DMS153 treated with DMSO at 0.1 percent for 48 hours (cell line): ENCODE results near the gene WDR82.
"Not testable (repeated sequence)": the region's sequence is repeated elsewhere in the genome, so short reads cannot be mapped to it uniquely, and the experiment has no call there.

ENCODE experiments used
- DNase-seq: peaks from one replicate; lab custom pipeline; 2025; ENCODE audit not compliant: unreplicated experiment; lab: John Stamatoyannopoulos, UW

WDR82 gene

DNA sequence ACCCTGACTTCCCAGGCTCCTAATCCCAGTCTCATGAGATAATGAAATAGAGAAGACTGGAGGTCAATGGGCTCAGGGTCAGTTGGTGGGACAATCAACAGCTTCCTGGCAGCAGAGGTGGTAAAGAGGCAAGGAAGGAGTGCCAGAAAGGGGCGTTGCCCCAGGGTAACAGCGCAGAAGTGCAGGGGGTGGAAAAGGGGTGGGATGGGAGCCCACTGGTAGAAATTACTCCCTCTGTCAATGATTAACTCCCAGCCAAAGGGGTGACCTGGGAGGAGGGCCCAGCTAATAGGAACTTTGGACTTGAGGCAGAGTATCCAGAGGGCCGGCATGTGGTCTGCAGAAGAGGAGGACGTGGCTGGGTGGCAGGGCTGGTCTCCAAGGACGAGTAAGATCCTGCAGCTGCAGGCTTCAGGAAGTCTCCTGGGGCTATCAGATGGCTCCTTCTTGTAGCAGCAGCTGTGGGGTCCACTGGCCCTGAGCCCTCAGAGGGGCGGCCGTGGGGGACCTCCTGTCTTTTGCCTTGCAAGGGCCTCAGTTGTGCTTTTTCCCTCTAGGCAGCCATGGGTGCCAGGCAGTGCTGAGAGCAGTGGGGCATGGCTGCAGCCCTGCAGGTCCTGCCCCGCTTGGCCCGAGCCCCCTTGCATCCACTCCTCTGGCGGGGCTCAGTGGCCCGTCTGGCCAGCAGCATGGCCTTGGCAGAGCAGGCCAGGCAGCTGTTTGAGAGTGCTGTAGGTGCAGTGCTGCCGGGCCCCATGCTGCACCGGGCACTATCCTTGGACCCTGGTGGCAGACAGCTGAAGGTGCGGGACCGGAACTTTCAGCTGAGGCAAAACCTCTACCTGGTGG lies 11.5 kb upstream of the WDR82 start:
- DNase-seq, result no peak

DNA sequence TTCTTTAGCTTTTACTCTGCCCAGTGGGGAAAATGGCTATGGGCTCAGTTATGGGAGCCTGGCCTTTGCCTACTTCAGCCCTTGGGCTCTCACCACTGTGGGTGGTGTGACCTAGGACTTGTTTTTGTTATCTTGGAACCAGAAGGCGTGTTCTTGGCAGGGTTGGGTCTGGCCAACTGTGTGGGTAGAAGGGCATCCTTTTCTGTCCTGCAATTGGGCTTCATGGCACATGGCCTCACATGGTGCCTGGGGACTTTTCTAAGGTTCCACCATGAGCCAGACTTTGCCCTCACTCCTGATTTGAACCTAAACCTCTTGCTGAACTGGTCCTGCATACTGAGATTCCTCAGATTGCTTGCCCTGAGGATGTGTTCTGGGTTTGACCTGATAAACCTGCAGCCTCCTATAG lies 10.9 kb upstream of the WDR82 start:
- DNase-seq, result no peak

DNA sequence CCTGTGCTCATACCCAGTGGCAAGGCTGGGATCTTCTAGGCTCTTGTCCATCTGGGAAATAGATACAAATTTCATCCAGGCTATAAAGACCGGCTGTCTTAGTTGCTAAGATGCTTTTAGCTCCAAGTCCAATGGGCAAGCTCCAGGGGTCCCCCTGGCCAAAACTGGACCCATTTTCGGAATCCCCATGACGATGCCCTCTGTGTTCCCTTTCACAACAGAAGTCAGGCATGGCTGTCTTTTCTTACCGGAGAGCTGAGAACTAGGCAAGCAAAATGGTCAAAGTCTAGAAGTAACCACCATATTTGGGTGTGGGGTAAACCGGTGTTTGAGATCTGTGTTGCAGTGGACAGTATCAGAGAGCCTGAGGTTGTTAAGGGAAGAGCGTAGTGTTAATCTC lies 10.2 kb upstream of the WDR82 start:
- DNase-seq, result no peak

DNA sequence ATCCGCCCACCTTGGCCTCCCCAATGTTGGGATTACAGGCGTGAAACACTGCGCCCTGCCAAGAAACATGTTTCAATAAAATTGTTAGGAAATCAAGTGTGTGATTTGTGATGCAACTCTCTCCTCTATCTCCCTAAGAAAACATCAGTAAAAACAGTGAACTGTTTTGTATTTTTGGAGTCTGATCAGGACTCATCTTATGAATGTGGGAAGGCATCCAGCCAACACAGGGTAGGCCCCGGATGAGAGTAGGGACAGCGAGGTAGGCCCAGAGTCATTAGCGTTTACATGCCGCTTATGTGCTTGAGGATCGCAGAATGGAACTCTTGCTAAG lies 8.3 kb upstream of the WDR82 start:
- no peak for DNase-seq

DNA sequence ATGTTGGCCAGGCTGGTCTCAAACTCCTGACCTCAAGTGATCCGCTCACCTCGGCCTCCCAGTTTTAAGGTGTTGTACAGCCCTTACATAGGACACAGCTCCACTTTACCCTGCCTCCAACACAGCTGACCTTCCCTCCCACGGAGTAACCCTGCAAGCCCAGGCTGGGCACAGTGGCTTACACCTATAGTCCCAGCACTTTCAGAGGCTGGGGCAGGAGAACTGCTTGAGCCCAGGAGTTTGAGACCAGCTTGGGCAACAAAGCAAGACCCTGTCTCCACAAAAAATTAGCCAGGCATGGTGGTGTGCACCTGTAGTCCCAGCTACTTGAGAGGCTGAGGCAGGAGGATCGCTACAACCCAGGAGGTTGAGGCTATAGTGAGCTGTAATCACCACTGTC lies 5.6 kb upstream of the WDR82 start:
- DNase-seq, result not testable (repeated sequence)

DNA sequence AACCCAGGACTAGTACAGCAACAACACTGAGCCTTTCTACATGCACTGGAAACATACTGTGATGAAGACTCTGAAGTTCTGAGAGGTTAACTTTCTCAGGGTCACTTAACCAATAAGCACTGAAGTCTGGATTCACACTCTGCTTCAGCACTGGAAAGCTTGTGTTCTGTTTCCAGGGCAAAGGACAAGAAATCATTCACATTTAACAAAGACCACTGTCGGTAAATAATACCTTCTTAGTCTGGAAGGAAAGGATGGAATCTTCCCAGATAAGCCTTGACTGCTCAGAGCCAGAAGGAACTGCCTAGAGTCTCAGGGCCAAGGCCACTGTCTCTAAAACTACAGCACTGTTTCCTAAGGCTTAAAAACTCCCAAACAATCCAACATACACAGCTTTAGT lies 4.9 kb upstream of the WDR82 start:
- DNase-seq, result no peak

DNA sequence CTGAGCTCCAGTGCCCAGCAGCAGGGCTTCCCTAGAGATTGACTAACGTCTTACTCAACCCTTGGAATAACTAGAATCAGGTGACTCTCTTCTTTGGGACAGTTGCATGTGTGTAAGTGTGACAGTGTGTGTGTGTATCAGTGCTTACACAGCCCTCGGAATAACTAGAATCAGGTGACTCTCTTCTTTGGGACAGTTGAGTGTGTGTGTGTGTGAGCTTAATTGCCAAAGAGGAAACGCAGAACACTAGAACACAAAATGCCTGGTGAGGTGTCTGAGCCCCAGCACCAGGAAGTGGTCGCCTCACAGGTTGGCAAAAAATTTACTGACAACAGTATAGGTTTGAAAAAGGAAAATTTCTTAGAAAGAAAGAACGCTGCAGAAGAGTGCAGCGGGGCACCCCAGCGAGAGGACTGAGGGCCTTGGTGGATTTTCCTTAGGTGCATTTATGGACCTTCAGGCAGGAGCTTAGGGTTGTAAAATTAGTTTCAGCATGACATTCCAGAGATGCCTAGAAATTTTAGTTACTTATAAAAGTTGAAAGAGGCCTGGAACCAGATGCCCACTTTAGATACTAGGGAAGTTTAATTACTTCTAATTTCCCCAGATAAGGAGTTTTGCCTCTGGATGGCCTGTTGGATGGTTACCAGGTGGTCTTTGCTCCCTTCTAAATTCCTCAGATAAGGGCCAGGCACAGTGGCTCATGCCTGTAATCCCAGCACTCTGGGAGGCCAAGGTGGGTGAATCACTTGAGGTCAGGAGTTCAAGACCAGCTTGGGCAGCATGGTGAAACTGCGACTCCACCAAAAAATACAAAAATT lies 3.7 kb upstream of the WDR82 start:
- DNase-seq, result no peak

DNA sequence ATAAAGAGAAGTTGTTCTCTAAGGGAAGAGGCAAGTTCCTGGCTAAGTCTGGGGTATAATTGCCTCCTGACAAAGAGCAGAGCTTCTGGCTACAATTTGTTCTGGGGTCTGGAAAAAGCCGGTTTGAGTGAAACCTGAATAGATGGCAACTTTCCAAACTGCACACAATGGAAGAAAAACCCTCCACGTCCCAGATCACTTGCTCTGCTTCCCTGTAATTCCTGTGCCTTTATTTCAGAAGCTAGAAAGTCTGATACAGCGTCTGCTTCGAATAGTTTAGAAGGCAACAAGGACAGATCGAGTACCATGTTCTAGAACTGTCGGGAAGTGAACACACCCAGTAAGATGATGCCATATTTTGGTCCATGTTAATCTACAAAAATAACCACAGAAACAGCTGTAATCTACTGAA lies 1.6 kb upstream of the WDR82 start:
- no peak for DNase-seq

DNA sequence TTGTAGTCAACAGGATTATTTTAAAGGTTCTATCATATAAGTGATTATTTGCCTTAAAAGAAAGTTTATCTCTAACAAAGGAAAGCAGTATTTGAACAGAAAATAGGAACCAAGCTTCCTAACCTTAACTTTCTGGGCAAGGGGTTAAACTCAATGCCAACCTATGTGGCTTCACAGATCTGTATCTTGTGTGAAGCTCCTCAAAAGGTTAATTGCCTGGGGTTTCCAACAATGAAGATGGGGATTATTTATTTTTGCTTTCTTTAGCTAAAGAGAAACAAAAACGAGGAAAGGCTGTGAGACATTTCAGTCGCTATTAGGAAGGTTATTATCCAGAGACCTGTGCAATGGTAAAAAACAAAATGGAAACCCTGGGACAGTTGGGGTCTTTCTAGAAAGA lies 1.1 kb upstream of the WDR82 start:
- no peak for DNase-seq

DNA sequence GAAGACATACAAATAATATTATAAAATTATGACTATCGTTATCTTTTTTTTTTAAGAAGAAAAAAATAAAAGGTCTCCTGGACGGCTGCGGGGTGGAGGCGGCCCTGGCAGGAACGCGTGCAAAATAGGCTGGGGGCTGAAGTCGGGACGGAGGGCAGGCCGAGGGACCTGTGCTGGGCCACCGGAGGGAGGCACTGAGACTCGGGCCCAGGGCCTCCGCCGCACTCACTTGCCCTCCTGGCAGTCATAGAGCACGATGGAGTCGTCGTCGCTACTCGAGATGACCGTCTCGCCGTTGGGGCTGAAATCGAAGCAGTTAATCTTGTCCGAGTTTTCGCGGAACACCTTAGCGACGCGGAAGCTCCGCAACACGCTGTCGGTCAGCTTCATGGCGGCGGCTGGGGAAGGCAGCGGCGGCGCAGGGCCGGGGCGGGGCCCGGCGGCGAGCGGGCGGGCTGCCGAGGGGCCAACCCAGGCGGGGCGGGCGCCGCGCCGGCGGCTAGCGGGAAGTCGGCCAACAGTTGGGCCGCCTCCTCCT lies 408 bp downstream of the WDR82 start:
- DNase-seq, result no peak

DNA sequence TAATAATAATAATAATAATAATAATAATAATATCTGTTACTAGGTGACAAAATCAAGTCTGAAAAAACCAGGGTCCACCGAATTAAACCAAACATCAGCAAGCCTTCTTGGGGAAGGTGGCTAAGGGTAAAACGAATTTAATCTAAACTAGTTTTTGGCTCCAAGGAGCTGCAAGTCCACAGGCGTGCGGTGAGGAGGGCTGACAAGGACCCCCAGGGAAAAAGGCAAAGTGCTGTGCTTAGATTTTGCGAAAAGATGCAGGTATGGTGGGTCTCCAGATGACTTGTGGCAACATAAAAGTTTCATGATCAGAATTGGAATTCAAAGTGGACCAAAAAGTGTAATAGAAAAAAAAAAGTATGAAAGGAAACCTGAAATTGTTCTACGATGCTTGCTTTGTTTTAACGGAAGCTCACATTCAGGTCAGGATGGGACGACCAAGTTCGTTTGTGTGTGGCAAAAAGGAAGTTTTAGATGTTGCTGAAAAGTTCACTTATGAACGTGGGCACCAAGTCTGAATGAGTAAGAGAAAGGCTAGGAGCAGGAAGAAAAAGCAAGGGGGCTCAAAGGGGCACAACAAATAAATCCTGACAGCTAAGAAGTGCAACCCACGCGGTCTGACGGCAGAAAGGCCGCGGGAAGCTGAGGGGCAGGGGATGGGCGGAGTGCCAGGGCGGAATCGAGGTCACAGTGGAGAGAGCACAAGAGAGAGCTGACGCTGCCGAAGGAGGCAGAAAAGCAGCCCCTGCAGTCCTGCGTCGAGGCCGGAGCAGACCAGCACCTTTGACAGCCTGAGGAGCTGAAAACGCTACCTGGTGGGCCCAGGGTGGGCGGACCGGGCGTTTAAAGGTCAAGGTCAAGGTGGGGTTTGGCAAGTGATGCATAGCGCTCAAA lies 1.1 kb downstream of the WDR82 start:
- no peak for DNase-seq

DNA sequence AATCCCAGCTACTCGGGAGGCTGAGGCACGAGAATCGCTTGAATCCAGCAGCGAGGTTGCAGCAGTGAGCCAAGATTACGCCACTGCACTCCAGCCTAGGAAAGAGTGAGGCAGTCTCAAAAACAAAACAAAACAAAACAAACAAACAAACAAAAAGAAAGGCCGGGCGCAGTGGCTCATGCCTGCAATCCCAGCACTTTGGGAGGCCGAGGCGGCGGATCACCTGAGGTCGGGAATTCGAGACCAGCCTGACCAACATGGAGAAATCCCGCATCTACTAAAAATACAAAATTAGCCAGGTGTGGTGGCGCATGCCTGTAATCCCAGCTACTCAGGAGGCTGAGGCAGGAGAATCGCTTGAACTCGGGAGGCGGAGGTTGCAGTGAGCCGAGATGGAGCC lies 3.7 kb downstream of the WDR82 start:
- DNase-seq, result not testable (repeated sequence)

DNA sequence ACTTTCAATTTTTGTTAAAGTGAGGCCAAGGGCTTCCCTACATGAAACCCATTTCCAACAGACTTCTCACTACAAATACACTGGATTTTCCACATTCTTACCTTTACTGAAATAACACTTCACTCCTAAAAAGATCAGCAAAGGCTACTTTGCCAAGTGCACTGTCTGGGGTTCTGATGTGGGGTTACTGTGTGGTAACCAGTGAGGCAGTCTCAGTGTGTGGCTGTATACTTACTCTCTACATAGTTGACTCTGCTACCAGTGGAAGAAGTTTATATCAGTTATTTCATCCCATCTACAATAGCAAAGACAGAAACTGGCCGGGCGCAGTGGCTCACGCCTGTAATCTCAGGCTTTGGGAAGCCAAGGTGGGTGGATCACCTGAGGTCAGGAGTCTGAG lies 5.6 kb downstream of the WDR82 start:
- DNase-seq, result no peak

DNA sequence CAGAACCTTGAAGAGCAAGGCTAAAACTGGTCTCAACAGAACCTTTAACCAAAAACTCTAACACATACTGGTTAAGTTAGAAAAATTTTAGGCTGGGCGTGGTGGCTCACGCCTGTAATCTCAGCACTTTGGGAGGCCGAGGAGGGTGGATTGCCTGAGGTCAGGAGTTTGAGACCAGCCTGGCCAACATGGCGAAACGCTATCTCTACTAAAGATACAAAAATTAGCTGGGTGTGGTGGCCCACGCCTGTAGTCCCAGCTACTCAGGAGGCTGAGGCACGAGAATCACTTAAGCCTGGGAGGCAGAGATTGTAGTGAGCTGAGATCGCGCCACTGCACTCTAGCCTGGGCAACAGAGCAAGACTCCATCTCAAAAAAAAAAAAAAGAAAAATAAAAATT lies 6.3 kb downstream of the WDR82 start:
- DNase-seq, result not testable (repeated sequence)

DNA sequence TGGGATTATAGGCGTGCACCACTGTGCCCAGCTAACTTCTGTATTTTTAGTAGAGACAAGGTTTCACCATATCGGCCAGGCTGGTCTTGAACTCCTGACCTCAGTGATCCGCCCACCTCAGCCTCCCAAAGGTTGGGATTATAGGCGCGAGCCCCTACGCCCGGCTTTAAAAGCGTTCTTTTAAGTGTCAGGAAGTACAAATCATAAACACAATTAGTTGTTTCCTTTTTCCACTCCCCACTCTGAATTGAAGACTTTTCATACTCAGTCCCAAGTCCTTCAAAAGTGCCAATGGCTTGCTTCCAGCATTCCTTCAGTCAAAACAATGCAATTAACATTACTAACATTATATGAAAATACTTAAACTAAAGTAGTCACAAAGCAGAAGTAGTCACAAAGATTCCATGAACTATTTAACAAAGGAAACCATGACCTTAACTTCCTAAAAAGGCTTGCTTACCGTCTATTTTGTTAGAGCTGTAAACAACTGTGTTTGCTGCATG lies 8.1 kb downstream of the WDR82 start:
- DNase-seq, result no peak

DNA sequence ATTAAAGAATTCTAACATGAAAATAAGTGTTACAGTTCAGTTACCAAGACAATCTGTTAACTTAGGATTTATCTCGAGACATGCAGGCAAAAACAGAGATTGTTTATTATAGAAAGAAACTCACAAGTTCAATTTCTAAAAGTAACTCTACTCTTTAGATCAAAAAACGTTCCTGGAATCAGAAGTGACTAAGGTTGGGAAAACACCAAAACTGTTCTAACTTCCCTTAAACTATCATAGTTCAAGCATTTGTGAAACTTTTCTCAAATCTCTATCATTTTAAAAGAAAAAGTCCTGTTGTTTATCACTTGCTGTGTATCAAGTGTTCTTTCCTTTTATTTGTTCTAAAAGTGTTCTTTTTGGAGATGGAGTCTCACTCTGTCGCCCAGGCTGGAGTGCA lies 8.7 kb downstream of the WDR82 start:
- no peak for DNase-seq

DNA sequence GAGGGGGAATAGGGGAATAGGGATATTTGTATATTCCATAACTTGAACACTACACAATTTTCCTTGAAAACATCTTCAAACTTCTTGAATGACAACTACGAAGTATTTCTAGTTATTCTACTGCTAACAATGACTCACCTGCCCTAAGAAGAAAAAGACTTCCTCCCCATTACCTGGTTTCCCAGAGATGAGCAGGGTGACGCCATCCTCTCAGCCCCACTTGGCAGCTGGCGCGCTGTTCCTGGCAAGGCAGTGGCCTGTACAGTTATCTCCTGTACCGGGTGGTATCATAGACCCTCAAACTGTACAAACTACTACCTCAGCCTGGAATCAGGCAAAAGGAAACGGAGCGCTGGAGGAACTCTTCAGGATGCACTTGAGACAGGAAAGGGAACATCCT lies 10.4 kb downstream of the WDR82 start:
- no peak for DNase-seq

DNA sequence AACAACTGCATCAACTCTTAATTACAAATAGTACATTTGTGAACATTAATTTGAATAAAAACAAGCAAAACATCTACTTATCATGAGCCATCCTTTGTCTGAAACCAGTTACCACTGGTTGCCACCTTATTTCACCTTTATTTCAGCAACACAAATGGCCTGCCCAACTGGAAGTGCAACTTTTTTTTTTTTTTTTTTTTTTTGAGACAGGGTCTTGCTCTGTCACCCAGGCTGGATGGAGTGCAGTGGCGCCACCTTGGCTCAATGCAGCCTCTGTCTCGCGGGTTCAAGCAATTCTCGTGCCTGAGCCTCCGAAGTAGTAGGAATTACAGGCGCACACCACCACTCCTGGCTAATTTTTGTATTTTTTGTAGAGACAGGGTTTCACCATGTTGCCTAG lies 13.1 kb downstream of the WDR82 start:
- DNase-seq, result no peak

DNA sequence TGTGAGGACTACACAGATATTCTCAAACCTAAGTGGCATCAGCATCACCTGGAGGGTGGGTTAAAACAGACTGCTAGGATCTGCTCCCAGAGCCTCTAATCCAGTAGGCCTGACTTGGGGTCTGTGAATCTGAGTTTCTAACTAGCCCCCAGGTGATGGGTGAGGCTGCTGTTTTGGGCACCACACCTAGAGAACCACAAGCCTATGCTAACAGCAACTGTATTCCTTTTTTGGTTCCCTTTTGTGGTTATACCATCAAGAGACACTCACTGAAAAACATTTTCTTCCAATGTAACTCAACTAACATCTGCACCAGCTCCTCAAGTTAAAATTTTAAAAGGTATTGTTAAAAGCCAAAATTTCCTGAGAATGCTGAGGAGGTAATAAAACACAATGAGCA lies 16.0 kb downstream of the WDR82 start:
- no peak for DNase-seq

DNA sequence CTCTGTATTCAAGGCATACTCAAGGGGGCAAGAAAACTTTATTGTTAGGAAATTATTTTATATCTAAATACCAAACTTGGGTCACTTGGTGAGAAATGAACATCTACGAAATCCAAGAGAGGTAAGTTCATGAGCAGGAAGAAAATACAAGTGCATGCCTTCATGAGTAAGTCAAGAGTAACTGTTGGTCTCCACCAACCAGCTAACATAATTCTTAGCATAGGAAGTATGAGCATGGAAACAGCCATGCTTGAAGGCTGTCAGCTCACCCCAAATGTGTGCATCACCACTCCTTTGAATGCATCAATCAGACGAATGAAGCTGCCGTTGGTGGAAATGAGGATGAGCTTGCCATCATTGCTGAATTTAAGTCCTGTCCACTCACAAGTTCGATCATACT lies 19.0 kb downstream of the WDR82 start:
- no peak for DNase-seq

DNA sequence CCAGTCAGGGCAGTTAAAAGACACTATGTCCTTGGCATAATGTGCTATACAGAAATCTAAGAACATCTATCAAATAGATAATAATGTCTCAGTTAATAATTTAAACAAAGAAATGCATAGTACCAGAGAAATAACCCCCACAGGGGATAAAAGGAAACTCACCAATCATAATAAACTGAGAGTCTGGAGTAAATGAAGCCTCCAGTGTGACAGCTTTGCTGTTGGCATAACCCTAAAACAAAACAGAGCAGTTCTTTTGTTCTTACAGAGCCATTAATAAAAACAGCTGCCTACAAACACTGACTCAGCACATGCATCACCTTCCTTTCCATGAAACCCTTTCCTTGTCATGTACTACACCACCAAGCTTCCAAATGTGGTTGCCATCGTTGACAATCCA lies 19.4 kb downstream of the WDR82 start:
- no peak for DNase-seq
